Uterus (tissue), 4 donors: ENCODE data around the gene CST4. TPM values are rescaled to one million over a fixed set of nuclear protein-coding genes. Genes with fewer than 3 reads are reported as not detected.
"Not testable (repeated sequence)": the region's sequence is repeated elsewhere in the genome, so short reads cannot be mapped to it uniquely, and the experiment has no call there.

Experiments used
- DNase-seq, 2 donors: peaks; one replicate each; pipeline ENCODE4 v3.0.0-alpha.2; 2019 to 2020
- H3K27ac ChIP-seq, 2 donors: fragments of 200-600 bp; sonication (generic); 1 replicate in 1 of 2; 2 replicates in 1 of 2; pipeline ENCODE4 v1.5.1; 2016 to 2018
- H3K27me3 ChIP-seq, 2 donors: fragments of 200-600 bp; sonication (generic); one replicate each; pipeline ENCODE4 v1.5.1; 2018 to 2019; ENCODE audit warnings: control low read depth in 1 of 2
- H3K36me3 ChIP-seq, 2 donors: fragments of 200-600 bp; sonication (generic); one replicate each; pipeline ENCODE4 v1.5.1; 2019; ENCODE audit warnings: control low read depth in 1 of 2
- H3K4me1 ChIP-seq, 2 donors: fragments of 200-600 bp; sonication (generic); one replicate each; pipeline ENCODE4 v1.5.1; 2018 to 2019; ENCODE audit warnings: control low read depth in 1 of 2
- H3K4me3 ChIP-seq, 2 donors: fragments of 200-600 bp; sonication (generic); 1 replicate in 1 of 2; 2 replicates in 1 of 2; pipeline ENCODE4 v1.5.1; 2018 to 2019; ENCODE audit warnings: mild to moderate bottlenecking in 1 of 2
- H3K9me3 ChIP-seq, 2 donors: fragments of 200-600 bp; sonication (generic); one replicate each; pipeline ENCODE4 v1.5.1; 2019; ENCODE audit warnings: control low read depth in 1 of 2
- CTCF ChIP-seq, 4 experiments: fragments of 200-600 bp in 2 of 4; fragments of 450-650 bp in 2 of 4; sonication (generic) in 2 of 4; IDR thresholded peaks; one replicate each; pipeline ENCODE4 v1.5.1; 2016 to 2019; ENCODE audit warnings: antibody characterized with exemption in 4 of 4, mild to moderate bottlenecking in 2 of 4, moderate library complexity in 1 of 4
- POLR2A ChIP-seq, 2 donors: fragments of 450-650 bp; IDR thresholded peaks; one replicate each; pipeline ENCODE4 v1.6.1; 2016; ENCODE audit warnings: antibody characterized with exemption in 2 of 2, mild to moderate bottlenecking in 1 of 2, moderate library complexity in 1 of 2
- intact Hi-C: fragments of 100-400 bp; cut with DNase I; formaldehyde crosslinking; loops from one replicate; pipeline ENCODE4 v1.15.1; 2023; ENCODE audit warnings: low total_unique reads
- total RNA-seq, 4 donors: library from RNA; depleted of rRNA in 3 of 4; stranded (reverse); fragments of >200 nt in 3 of 4; gene quantifications; one replicate each; pipeline versions ENCODE4 v1.1.0 to v1.2.4, GENCODE V29; 2014 to 2023
- donor health status: DM: yes; HTN: yes; CAD: no.

CST4 gene
- total RNA-seq, 4 donors from 2014 or later: not detected

DNA sequence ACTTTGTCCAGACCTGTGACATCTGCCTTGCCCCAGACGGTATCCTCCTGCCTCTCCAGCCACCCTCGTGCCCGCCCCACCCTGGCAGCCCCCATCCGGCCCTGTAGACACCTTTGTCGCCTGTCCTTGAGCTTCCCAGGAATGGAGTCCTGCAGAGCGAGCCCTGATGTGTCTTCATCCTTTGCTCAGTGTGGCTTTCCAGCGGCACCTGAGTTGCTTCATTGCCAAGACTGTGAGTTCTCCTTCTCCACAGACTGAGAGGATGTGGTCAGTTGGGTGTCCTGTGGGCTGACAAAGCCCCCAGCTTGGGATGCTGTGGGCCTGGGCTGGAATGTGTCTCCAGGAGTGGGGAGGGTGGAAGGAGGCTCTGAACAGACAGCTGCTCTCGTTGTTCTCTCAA is 1.7 kb upstream of the CST4 start:
- Histone ChIP-seq H3K4me3 (no peak overlapping the region), H3K4me1 (no peaks in the 10 kb centered on the region), H3K9me3 (no peaks in the 10 kb centered on the region), H3K36me3 (no peaks in the 10 kb centered on the region), H3K27me3 (no peaks in the 10 kb centered on the region), H3K27ac (no peak overlapping the region)
- DNase-seq: no peak
- TF ChIP-seq CTCF (IDR thresholded peaks at IDR 0.05) (no peak), POLR2A (IDR thresholded peaks at IDR 0.05) (no peak)
- intact Hi-C loops: no loop called here

DNA sequence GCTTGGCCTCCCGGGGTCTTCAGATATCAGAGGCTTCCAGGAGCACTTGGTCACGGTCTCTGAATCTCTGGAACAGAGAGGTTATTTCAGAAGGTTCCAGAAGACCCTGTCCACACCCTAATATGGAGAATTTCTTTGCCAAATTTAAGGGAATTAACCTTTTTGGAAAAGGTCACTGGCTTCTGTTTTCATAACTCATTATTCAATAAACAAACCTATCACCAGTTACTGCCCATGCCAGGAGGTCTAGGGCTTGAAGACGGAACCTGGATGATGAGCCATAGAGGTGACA is 507 bp upstream of the CST4 start:
- no peak for DNase-seq
- Histone ChIP-seq H3K4me1 (no peaks in the 10 kb centered on the region), H3K36me3 (no peaks in the 10 kb centered on the region), H3K27me3 (no peaks in the 10 kb centered on the region), H3K27ac (no peak overlapping the region), H3K4me3 (no peak overlapping the region), H3K9me3 (no peaks in the 10 kb centered on the region)
- TF ChIP-seq POLR2A (IDR thresholded peaks at IDR 0.05): no peak
- TF ChIP-seq CTCF (IDR thresholded peaks at IDR 0.05): no peak
- intact Hi-C loops: no loop called here

GRCh38 chr20:23687986-23688385 is 852 bp downstream of the CST4 start:
- no peak for DNase-seq
- H3K4me3 ChIP-seq: no peak overlapping the region
- H3K4me1 ChIP-seq: no peaks in the 10 kb centered on the region
- no peaks in the 10 kb centered on the region for H3K27me3 ChIP-seq
- TF ChIP-seq CTCF (IDR thresholded peaks at IDR 0.05): no peak
- TF ChIP-seq POLR2A (IDR thresholded peaks at IDR 0.05): no peak
- H3K27ac ChIP-seq: no peak overlapping the region
- H3K36me3 ChIP-seq: no peaks in the 10 kb centered on the region
- intact Hi-C loops: no loop called here
- H3K9me3 ChIP-seq: no peaks in the 10 kb centered on the region

DNA sequence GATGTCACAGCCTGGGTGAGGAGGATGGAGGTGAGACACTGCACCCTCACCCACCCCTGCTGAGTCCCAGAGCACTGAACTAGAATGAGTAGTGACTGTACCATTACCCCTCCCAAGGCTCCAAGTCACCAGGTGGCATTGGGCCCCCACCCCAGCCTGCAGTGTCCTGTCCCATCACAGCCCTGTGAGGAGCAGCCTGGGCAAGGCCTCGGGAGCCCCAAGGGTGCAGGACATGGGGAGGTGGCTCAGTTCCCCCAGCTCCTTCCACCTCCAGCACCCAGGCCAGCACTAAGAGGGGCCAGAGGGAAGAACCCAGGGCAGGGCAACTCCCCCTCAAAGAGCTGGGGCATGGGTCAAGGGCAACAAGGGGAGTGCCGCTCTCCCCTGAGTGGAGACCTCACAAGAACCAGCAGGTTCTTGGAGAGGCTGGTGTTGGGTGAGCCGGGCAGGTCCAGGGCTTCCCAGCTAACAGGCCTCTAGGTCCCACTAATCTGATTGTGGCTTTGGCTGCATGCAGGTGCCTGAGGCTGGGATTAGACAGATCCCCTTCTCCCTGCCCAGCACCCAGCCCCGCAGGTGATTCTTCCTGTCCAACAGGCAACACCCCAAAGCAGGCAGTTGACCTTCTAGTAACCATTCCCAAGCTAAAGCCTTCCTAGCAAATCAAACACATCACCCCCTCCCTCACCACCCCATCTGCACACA is 2.6 kb downstream of the CST4 start:
- Histone ChIP-seq H3K4me1 (no peaks in the 10 kb centered on the region), H3K9me3 (no peaks in the 10 kb centered on the region), H3K27ac (no peak overlapping the region), H3K4me3 (no peak overlapping the region), H3K36me3 (no peaks in the 10 kb centered on the region), H3K27me3 (no peaks in the 10 kb centered on the region)
- DNase-seq: no peak
- TF ChIP-seq POLR2A (IDR thresholded peaks at IDR 0.05) (no peak), CTCF (IDR thresholded peaks at IDR 0.05) (no peak)
- intact Hi-C loops: no loop called here

DNA sequence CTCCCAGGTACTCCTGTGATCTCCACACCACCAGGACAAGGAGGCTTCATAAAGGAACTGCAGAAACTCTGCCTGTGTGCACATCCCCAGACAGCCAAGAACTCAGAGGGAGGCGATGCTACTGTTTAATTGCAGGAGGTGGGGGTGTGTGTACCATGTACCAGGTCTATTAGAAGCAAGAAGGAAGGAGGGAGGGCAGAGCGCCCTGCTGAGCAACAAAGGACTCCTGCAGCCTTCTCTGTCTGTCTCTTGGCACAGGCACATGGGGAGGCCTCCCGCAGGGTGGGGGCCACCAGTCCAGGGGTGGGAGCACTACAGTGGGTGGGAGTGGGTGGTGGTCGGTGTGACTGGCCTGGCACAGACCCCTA is 3.3 kb downstream of the CST4 start:
- H3K9me3 ChIP-seq, H3K27ac ChIP-seq, H3K4me3 ChIP-seq, DNase-seq, intact Hi-C loops, H3K36me3 ChIP-seq, H3K4me1 ChIP-seq, H3K27me3 ChIP-seq: not testable (repeated sequence)

DNA sequence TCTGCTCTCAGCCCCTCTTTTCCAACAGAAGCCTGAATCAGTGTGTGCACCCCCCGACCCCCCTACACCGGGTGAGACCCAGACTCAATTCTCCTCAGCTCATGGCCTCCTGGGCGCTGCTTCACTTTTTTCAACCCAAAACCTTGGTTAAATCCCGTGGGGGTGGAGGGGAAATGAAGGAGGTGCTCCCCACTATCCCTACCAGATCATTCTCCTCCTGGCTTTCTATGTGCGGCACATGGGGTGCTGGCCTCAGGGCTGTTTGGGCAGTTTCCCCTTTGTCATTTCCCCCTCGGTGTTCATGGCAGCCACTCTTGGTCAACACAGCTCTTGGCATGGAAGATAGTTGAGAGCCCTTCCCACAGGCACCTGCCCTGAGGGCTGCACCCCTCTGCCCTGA is 4.6 kb downstream of the CST4 start:
- TF ChIP-seq POLR2A (IDR thresholded peaks at IDR 0.05): no peak
- no peak for TF ChIP-seq CTCF (IDR thresholded peaks at IDR 0.05)
- no peak overlapping the region for H3K4me3 ChIP-seq
- intact Hi-C loops: no loop called here
- H3K27ac ChIP-seq: no peak overlapping the region
- no peaks in the 10 kb centered on the region for H3K9me3 ChIP-seq
- no peaks in the 10 kb centered on the region for H3K27me3 ChIP-seq
- no peak for DNase-seq
- H3K36me3 ChIP-seq: no peaks in the 10 kb centered on the region
- no peaks in the 10 kb centered on the region for H3K4me1 ChIP-seq
